Esophagus muscularis mucosa (tissue), 4 donors: ENCODE measurements around the gene GTSE1. TPM values are rescaled to one million over a fixed set of nuclear protein-coding genes. Genes with fewer than 3 reads are reported as not detected.

Experiments used
- DNase-seq: peaks from one replicate; pipeline ENCODE4 v3.0.0-alpha.2; 2017; ENCODE audit errors: extremely low spot score
- H3K27ac ChIP-seq, 4 donors: fragments of 200-600 bp; sonication (generic); replicated peaks in 1 of 4; 1 replicate in 3 of 4; 2 replicates in 1 of 4; pipeline ENCODE4 v1.5.1; 2016 to 2019; ENCODE audit warnings: mild to moderate bottlenecking in 1 of 4
- H3K27me3 ChIP-seq, 4 donors: fragments of 200-600 bp; sonication (generic); one replicate each; pipeline versions ENCODE4 v1.5.1 to v1.6.0; 2016 to 2019
- H3K36me3 ChIP-seq, 4 donors: fragments of 200-600 bp; sonication (generic); one replicate each; pipeline ENCODE4 v1.5.1; 2016 to 2019
- H3K4me1 ChIP-seq, 4 donors: fragments of 200-600 bp; sonication (generic); one replicate each; pipeline ENCODE4 v1.5.1; 2016 to 2019
- H3K4me3 ChIP-seq, 4 donors: fragments of 200-600 bp; sonication (generic); 1 replicate in 2 of 4; 2 replicates in 2 of 4; pipeline ENCODE4 v1.5.1; 2016 to 2019; ENCODE audit warnings: mild to moderate bottlenecking in 4 of 4, moderate library complexity in 1 of 4
- H3K9me3 ChIP-seq, 4 donors: fragments of 200-600 bp; sonication (generic); 1 replicate in 3 of 4; 2 replicates in 1 of 4; pipeline ENCODE4 v1.5.1; 2016 to 2019
- EP300 ChIP-seq: sonication (generic); formaldehyde crosslinking; IDR thresholded peaks from one replicate; pipeline ENCODE4 v1.6.1; 2017; ENCODE audit warnings: antibody characterized with exemption
- POLR2A ChIP-seq: fragments of 450-650 bp; IDR thresholded peaks from one replicate; pipeline ENCODE4 v1.6.1; 2017; ENCODE audit warnings: antibody characterized with exemption, moderate library complexity, mild to moderate bottlenecking, low read depth
- POLR2AphosphoS5 ChIP-seq, 2 donors: sonication (generic); formaldehyde crosslinking; IDR thresholded peaks; one replicate each; pipeline ENCODE4 v1.6.1; 2017; ENCODE audit warnings: antibody characterized with exemption in 2 of 2
- WGBS: methylation state at CpG from one replicate; pipeline ENCODE4 v1.1.5; 2018; 5-methylcytosine and 5-hydroxymethylcytosine counted together
- intact Hi-C: fragments of 100-400 bp; cut with DNase I; formaldehyde crosslinking; loops from one replicate; pipeline ENCODE4 v1.15.1; 2023
- total RNA-seq, 4 donors: library from RNA; depleted of rRNA; stranded (reverse); fragments of >200 nt; gene quantifications; one replicate each; pipeline versions ENCODE4 v1.1.0 to v1.2.1, GENCODE V29; 2016
- TF ChIP-seq, protein P1 (sequence below), 3 experiments: fragments of 200-600 bp in 2 of 3; fragments of 450-650 bp in 1 of 3; sonication (generic) in 2 of 3; IDR thresholded peaks; one replicate each; pipeline ENCODE4 v1.5.1; 2017 to 2019; ENCODE audit warnings: antibody characterized with exemption in 3 of 3, mild to moderate bottlenecking in 2 of 3, moderate library complexity in 1 of 3

Gene GTSE1
- total RNA-seq, 4 donors from 2014 or later, result 1.0 TPM; not detected in 3

DNA sequence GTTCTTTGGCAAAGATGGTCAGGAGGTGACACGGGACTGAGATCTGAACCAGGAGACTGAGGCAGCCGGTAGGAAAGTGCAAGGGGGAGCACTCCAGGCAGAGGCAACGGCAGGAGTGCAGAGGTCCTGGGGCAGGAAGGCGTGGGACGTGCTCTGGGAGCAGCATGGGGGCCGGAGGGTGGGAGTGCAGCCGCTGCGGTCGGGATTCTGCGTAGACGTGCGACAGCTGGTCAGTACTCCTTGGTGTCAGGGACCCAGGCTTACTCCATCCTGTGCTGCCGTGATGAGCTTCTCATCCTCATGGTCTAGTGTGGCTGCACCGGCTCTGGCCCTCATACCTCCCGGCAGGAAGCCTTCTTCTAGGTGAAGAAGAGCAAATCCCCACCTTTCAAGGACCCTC lies 21.9 kb downstream of the GTSE1 start:
- Histone ChIP-seq H3K36me3 (no peaks in the 10 kb centered on the region), H3K9me3 (no peaks in the 10 kb centered on the region), H3K27me3 (no peaks in the 10 kb centered on the region), H3K4me3 (no peak overlapping the region), H3K4me1 (no peaks in the 10 kb centered on the region), H3K27ac (no peak overlapping the region)
- 97% methylated on average over 14 of the region's 15 CpGs for WGBS
- TF ChIP-seq POLR2AphosphoS5 (IDR thresholded peaks at IDR 0.05), result no peak
- TF ChIP-seq POLR2A, result no peak
- no peak for TF ChIP-seq EP300
- TF ChIP-seq, protein P1, sequence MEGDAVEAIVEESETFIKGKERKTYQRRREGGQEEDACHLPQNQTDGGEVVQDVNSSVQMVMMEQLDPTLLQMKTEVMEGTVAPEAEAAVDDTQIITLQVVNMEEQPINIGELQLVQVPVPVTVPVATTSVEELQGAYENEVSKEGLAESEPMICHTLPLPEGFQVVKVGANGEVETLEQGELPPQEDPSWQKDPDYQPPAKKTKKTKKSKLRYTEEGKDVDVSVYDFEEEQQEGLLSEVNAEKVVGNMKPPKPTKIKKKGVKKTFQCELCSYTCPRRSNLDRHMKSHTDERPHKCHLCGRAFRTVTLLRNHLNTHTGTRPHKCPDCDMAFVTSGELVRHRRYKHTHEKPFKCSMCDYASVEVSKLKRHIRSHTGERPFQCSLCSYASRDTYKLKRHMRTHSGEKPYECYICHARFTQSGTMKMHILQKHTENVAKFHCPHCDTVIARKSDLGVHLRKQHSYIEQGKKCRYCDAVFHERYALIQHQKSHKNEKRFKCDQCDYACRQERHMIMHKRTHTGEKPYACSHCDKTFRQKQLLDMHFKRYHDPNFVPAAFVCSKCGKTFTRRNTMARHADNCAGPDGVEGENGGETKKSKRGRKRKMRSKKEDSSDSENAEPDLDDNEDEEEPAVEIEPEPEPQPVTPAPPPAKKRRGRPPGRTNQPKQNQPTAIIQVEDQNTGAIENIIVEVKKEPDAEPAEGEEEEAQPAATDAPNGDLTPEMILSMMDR (IDR thresholded peaks at IDR 0.05), result no peak
- no peak for DNase-seq
- intact Hi-C loops, result no loop called here

DNA sequence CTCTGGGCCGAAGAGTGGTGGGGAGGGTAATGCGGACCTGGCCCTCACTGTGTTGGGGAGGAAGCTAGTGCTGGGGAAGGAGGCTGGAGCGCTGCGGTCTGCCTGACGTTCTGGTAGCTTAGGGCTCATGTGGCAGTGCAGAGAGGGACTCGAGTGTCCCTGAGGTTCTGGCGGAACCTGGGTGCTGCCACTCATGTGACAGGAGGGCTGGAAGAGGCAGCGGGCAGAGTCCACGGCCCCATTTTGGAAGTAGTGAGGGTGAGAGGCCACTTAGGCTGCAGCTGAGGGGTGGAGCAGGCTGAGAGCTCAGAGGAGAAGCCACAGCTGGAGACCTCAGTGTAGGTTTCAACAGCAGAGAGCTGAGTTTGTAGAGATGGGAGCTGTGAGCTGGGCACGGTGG lies 22.6 kb downstream of the GTSE1 start:
- Histone ChIP-seq H3K9me3 (no peaks in the 10 kb centered on the region), H3K4me3 (no peak overlapping the region), H3K27me3 (no peaks in the 10 kb centered on the region), H3K36me3 (no peaks in the 10 kb centered on the region), H3K27ac (no peak overlapping the region), H3K4me1 (no peaks in the 10 kb centered on the region)
- no peak for DNase-seq
- intact Hi-C loops, result no loop called here
- no peak for TF ChIP-seq POLR2A
- TF ChIP-seq, protein P1 (IDR thresholded peaks at IDR 0.05), result no peak
- no peak for TF ChIP-seq POLR2AphosphoS5 (IDR thresholded peaks at IDR 0.05)
- no peak for TF ChIP-seq EP300
- 93% methylated on average over 10 of the region's 10 CpGs for WGBS

DNA sequence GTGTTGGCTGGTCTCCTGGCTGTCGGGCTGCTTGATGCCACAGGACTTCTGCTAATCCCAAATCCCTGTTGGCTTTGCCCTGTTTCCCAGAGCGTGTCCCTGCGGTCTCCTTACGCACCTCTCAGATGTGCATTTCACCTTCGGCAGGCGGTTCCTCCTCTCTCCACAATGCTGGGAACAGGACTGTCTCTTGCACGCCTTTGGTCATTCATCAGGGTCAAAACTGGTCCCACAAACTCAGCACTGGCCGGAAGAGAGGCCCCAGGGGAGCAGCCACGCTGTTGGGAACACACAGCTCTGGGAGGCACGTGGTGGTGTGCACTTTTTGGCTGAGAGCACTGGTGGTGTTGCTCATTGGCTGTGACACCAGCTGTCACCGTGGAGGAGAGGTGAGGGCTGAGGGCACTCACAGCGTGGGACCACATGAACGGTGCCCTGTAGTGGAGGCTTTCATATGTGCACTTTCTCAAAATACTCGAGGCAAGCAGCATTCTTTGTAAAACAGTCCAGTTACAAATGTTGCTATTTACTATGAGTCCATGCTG lies 23.6 kb downstream of the GTSE1 start:
- WGBS, result 90% methylated on average over 14 of the region's 14 CpGs
- Histone ChIP-seq H3K4me3 (no peak overlapping the region), H3K27ac (no peak overlapping the region), H3K9me3 (no peaks in the 10 kb centered on the region), H3K27me3 (no peaks in the 10 kb centered on the region), H3K36me3 (no peaks in the 10 kb centered on the region), H3K4me1 (no peaks in the 10 kb centered on the region)
- TF ChIP-seq POLR2AphosphoS5 (IDR thresholded peaks at IDR 0.05) (no peak), POLR2A (no peak), EP300 (no peak)
- TF ChIP-seq, protein P1 (IDR thresholded peaks at IDR 0.05), result no peak
- DNase-seq, result no peak
- intact Hi-C loops, result no loop called here

DNA sequence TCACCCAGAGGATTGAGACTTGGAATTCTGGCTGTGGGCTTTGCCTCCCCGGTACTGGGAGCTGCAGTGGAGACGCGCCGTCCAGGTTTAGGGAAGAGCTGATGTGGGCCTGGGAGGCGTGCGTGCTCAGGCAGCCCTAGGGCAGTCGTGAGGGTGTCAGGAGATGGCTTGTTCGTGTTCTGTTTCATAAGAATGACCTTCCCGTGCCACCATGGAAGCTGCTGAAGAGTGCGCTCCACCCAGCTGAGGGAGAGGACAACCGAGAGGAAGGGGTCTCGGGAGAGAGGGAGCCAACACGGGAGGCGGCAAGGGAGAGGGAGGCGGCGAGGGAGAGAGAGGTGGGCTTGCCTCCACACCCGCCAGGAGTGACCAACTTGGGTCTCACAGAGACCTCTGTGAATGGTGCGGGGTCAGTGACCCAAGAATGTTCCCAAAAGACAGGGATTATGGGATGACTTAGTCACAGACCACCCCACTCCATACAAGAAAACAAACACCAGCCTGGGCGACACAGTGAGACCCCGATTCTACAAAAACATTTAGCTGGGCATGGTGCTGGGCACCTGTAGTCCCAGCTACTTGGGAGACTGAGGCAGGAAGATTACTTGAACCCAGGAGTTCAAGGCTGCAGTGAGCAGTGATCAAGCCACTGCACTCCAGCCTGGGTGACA lies 24.2 kb downstream of the GTSE1 start:
- H3K27ac ChIP-seq, result no peak overlapping the region
- H3K4me3 ChIP-seq, result no peak overlapping the region
- H3K4me1 ChIP-seq, result no peaks in the 10 kb centered on the region
- intact Hi-C loops, result no loop called here
- no peak for DNase-seq
- H3K9me3 ChIP-seq, result no peaks in the 10 kb centered on the region
- no peaks in the 10 kb centered on the region for H3K27me3 ChIP-seq
- TF ChIP-seq POLR2AphosphoS5 (IDR thresholded peaks at IDR 0.05), result no peak
- TF ChIP-seq POLR2A, result no peak
- TF ChIP-seq, protein P1 (IDR thresholded peaks at IDR 0.05), result no peak
- no peak for TF ChIP-seq EP300
- WGBS, result 95% methylated on average over 20 of the region's 20 CpGs
- H3K36me3 ChIP-seq, result no peaks in the 10 kb centered on the region
